IPS-18c (cell line): ENCODE results near the gene TBP.
"Not testable (repeated sequence)": the region's sequence is repeated elsewhere in the genome, so short reads cannot be mapped to it uniquely, and the experiment has no call there.

Source experiments
- H3K4me3 ChIP-seq: 2 replicates; pipeline ENCODE4 v1.7.0; 2013; ENCODE audit warnings: low read depth, mild to moderate bottlenecking, low read length, moderate library complexity; ENCODE audit not compliant: insufficient read depth
- H3K9me3 ChIP-seq: one replicate; pipeline ENCODE4 v1.6.1; 2013; ENCODE audit warnings: mild to moderate bottlenecking, low read length, moderate library complexity; ENCODE audit not compliant: control insufficient read depth, insufficient read depth

Gene TBP

DNA sequence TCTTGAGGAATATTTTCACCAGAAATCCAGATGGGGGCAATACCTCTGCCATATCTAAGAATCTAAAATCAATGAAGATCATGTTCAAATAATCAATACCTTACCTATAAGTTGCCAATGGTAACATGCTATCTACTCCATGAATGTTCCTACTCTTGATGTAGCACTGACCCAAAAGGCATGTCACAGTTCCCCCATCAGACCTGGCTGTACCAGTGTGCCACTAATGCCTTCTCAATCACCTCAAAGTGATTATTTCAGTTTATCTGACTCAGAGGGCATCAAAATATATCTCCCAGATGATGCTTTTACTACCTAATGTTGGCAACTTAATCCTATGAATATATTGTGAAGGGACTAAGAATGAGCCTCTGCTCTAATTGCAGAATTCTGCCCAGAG is 24.7 kb downstream of the TBP start:
- no peak overlapping the region for H3K4me3 ChIP-seq
- no peaks in the 10 kb centered on the region for H3K9me3 ChIP-seq

- H3K9me3 ChIP-seq, result no peaks in the 10 kb centered on the region
- H3K4me3 ChIP-seq, result peak overlapping the region; percentile 81
Measured at GRCh38 chr6:170583756-170584180, 29.6 kb downstream of the TBP start.

DNA sequence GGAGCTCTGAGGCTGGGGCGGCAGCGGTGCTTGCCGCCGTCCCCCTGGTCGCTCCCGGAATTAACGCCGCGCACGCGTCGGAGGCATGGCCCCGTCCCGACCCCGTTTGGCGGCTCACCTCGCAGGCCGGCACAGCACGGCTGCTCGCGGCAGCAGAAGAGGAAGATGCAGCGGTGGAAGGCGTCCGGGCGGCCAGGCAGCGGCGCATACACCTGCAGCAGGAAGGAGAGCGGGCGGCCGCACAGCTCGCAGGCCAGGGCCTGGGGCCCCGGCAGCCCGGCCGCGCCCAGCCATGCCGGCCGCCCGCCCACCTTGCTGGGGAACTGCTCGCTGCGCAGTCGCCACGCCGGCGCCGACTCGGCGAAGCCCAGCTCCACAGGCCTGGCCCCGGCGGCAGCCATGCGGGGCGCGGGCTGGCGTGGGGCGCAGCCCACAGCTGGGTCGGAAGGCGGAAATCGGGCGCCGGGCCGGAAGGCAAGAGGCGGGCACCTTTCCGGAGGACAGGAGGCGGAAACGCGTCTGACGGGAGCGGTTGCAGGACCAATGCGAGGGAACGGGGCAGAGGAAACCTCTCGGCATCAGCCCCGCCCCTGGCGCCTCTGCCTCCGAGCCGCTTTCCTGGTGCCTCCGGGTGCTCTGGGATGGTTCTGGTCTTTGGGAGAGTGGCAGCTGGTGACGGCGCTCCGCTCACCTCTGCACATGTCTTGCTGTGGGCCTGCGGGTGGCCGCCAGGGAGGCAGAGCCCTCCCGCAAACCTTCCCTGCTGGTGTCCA is 30.2 kb downstream of the TBP start, which contains the start of gene PDCD2:
Gene PDCD2 (minus strand): TSS at position 457 of the 773 bp plus-strand sequence. CDS start 56 bp downstream, at position 401.
- Histone ChIP-seq H3K9me3 (no peaks in the 10 kb centered on the region), H3K4me3 (peak within 1 kb of the TSS; percentile 81)

- Histone ChIP-seq H3K9me3 (no peaks in the 10 kb centered on the region), H3K4me3 (peak overlapping the region; percentile 81)
Measured at GRCh38 chr6:170584954-170585498, 30.9 kb downstream of the TBP start.

DNA sequence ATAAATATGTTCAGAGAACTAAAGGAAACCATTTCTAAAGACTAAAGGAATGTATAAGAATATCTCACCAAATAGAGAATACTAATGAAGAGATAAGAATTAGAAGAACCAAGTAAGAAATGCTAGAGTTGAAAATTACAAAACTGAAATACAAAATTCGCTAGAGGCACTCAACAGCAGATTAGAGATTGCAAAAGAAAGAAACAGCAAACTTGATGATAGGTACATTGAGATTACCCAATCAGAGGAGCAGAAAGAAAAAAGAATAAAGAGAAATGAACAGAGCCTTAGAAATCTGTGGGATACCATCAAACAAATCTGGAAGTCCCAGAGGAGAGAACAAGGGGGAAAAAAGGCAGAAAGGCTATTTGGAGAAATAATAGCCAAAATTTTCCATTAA is 36.6 kb downstream of the TBP start:
- no peak overlapping the region for H3K4me3 ChIP-seq
- no peaks in the 10 kb centered on the region for H3K9me3 ChIP-seq

GRCh38 chr6:170596426-170596825 is 42.3 kb downstream of the TBP start:
- no peak overlapping the region for H3K4me3 ChIP-seq

GRCh38 chr6:170597278-170597677 is 43.1 kb downstream of the TBP start:
- Histone ChIP-seq H3K9me3 (no peaks in the 10 kb centered on the region), H3K4me3 (no peak overlapping the region)

More at GRCh38 chr6:170596426-170596825, 42.3 kb downstream of the TBP start:
- no peaks in the 10 kb centered on the region for H3K9me3 ChIP-seq

DNA sequence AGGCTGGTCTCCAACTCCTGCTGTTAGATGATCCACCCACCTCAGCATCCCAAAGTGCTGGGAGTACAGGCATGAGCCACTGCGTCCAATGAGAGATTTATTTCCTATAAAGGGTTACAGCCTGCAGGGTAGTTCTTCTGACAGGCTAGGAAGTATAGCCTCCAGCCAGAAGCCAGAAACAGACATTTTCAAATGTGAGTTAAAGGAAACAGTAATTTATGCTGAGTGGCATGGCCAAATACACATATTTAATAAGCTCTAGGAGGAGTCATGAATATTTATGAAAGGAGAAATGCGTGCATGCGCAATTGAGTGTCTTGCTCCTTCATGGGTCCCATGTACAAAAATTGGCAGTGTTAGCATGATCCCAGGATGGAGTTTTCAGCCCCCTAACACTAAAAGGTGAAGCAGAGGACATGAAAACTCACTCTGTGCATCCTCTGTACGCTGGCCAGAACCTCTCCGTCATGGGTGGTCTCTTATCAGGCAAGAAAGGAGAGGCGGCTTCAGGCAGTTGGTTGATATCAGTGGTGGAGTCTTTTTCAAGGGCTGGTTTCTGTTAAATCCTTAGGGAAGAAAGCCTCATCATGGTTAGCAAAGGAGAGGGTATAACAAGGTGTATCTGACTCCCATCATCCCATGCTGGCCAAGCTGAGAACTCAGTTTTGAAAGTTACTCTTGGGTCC is 51.5 kb downstream of the TBP start:
- H3K9me3 ChIP-seq, result no peaks in the 10 kb centered on the region
- no peak overlapping the region for H3K4me3 ChIP-seq

DNA sequence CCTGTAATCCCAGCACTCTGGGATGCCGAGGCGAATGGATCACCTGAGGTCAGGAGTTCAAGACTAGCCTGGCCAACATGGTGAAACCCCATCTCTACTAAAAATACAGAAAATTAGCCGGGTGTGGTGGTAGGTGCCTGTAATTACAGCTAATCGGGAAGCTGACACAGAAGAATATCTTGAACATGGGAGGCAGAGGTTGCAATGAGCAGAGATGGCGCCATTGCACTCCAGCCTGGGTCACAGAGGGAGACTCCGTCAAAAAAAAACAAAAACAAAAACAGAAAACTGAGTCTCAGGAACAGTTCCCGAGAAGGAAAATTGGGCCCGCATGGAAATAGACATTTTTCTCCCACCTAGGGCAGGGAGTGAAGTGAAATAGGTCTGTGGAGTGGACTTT is 55.1 kb downstream of the TBP start:
- not testable (repeated sequence) for H3K9me3 ChIP-seq, H3K4me3 ChIP-seq

GRCh38 chr6:170612256-170612804 is 58.2 kb downstream of the TBP start:
- H3K9me3 ChIP-seq, H3K4me3 ChIP-seq: not testable (repeated sequence)

- not testable (repeated sequence) for H3K4me3 ChIP-seq, H3K9me3 ChIP-seq
Measured at GRCh38 chr6:170616020-170616554, 61.9 kb downstream of the TBP start.
